Endothelial cell of umbilical vein (primary cell): ENCODE measurements around the gene ZNRF1. TPM values are rescaled to one million over a fixed set of nuclear protein-coding genes. Genes with fewer than 3 reads are reported as not detected.
A peak's percentile ranks its signal among the peaks of the same experiment; 100 is the strongest.

ENCODE experiments used
- BruUV-seq: library from RNA; stranded (reverse); fragments of 400-500 nt; replicated peaks from 2 replicates; lab custom pipeline; 2021; lab: Mats Ljungman, UMichigan
- CTCF ChIA-PET: fragments of 300-600, 350-600 bp; sonication (Branson Sonifier 250); formaldehyde crosslinking; loops from one replicate; lab custom pipeline; 2021; ENCODE audit warnings: antibody characterized with exemption, inconsistent platforms; lab: Charles Lee
- POLR2A ChIA-PET: fragments of 300-600, 350-600 bp; sonication (Branson Sonifier 250); formaldehyde crosslinking; loops from one replicate; lab custom pipeline; 2021; ENCODE audit warnings: antibody characterized with exemption, inconsistent platforms; lab: Charles Lee
- DNase-seq: peaks from one replicate; pipeline ENCODE4 v3.0.0-alpha.2; 2011; ENCODE audit warnings: low read depth, low spot score
- FAIRE-seq: peaks from 2 replicates; lab custom pipeline; 2011; peaks lifted over from hg19 to GRCh38; lab: Jason Lieb, UNC
- H2AFZ ChIP-seq: 2 replicates; pipeline ENCODE4 v1.6.0; 2012; ENCODE audit warnings: low read depth, low read length, control low read depth, inconsistent platforms
- H3K27ac ChIP-seq: 2 replicates; pipeline ENCODE4 v1.5.1; 2011; ENCODE audit warnings: low read depth, mild to moderate bottlenecking, control low read depth, low read length, moderate library complexity; ENCODE audit not compliant: insufficient read depth
- H3K27me3 ChIP-seq, 2 experiments: 2 replicates each; pipeline versions ENCODE4 v1.6.0 to v1.6.1; 2011; ENCODE audit warnings: low read length in 2 of 2, mixed read lengths in 1 of 2; ENCODE audit not compliant: control insufficient read depth in 2 of 2, insufficient read depth in 2 of 2
- H3K36me3 ChIP-seq, 2 experiments: 2 replicates in 1 of 2; 3 replicates in 1 of 2; pipeline ENCODE4 v1.5.1; 2011; ENCODE audit warnings: low read length in 2 of 2, mild to moderate bottlenecking in 1 of 2, moderate library complexity in 1 of 2; ENCODE audit not compliant: control insufficient read depth in 2 of 2, insufficient read depth in 2 of 2; ENCODE audit errors: extremely low read depth in 1 of 2
- H3K4me1 ChIP-seq: 3 replicates; pipeline ENCODE4 v1.5.1; 2011; ENCODE audit warnings: mild to moderate bottlenecking, low read length; ENCODE audit not compliant: control insufficient read depth, insufficient read depth; ENCODE audit errors: extremely low read depth
- H3K4me2 ChIP-seq: 2 replicates; pipeline ENCODE4 v1.6.1; 2011; ENCODE audit warnings: low read length, control low read depth, mixed read lengths; ENCODE audit not compliant: insufficient read depth
- H3K4me3 ChIP-seq, 3 experiments: fragments of 200-600 bp in 1 of 3; sonication (generic), shearing (Covaris generic) in 1 of 3; replicated peaks in 1 of 3; 2 replicates each; pipeline ENCODE4 v1.5.1; 2011 to 2016; ENCODE audit warnings: control low read depth in 3 of 3, low read length in 3 of 3, mild to moderate bottlenecking in 2 of 3, inconsistent platforms in 1 of 3, low read depth in 1 of 3, moderate library complexity in 1 of 3; ENCODE audit not compliant: insufficient read depth in 1 of 3
- H3K79me2 ChIP-seq: 2 replicates; pipeline ENCODE4 v1.6.0; 2012; ENCODE audit warnings: low read length, inconsistent platforms; ENCODE audit not compliant: control insufficient read depth, insufficient read depth
- H3K9ac ChIP-seq: replicated peaks from 2 replicates; pipeline ENCODE3; 2011; ENCODE audit warnings: low read length, control low read depth; ENCODE audit not compliant: insufficient read depth; ENCODE audit errors: extremely low read depth
- H3K9me1 ChIP-seq: replicated peaks from 3 replicates; pipeline ENCODE4 v1.6.0; 2011; ENCODE audit warnings: mild to moderate bottlenecking, low read length; ENCODE audit not compliant: control insufficient read depth, insufficient read depth; ENCODE audit errors: extremely low read depth
- H3K9me3 ChIP-seq: replicated peaks from 2 replicates; pipeline ENCODE4 v1.5.1; 2012; ENCODE audit warnings: low read length, inconsistent platforms; ENCODE audit not compliant: control insufficient read depth, insufficient read depth
- H4K20me1 ChIP-seq: replicated peaks from 2 replicates; pipeline ENCODE3; 2011; ENCODE audit warnings: mild to moderate bottlenecking, low read length; ENCODE audit not compliant: control insufficient read depth, insufficient read depth; ENCODE audit errors: extremely low read depth
- FOS ChIP-seq: IDR thresholded peaks from 2 replicates; pipeline ENCODE4 v1.6.1; 2011; ENCODE audit warnings: mild to moderate bottlenecking, low read length, moderate library complexity, borderline replicate concordance; ENCODE audit not compliant: insufficient read depth
- GATA2 ChIP-seq: IDR thresholded peaks from 2 replicates; pipeline ENCODE4 v1.7.0; 2011; ENCODE audit warnings: low read depth, mild to moderate bottlenecking, moderate library complexity, mixed read lengths, low read length; ENCODE audit not compliant: insufficient read length, insufficient read depth
- JUN ChIP-seq: IDR thresholded peaks from 2 replicates; pipeline ENCODE4 v1.6.1; 2011; ENCODE audit warnings: borderline replicate concordance, low read depth; ENCODE audit not compliant: insufficient read length, insufficient read depth
- MYC ChIP-seq: IDR thresholded peaks from one replicate; pipeline ENCODE4 v1.6.1; 2011; ENCODE audit warnings: mild to moderate bottlenecking, low read depth, low read length
- POLR2A ChIP-seq: IDR thresholded peaks from 2 replicates; pipeline ENCODE4 v1.6.1; 2012; ENCODE audit warnings: low read depth, mild to moderate bottlenecking, control low read depth, low read length
- POLR2AphosphoS5 ChIP-seq: IDR thresholded peaks from 2 replicates; pipeline ENCODE4 v1.6.1; 2012; ENCODE audit warnings: low read depth, mild to moderate bottlenecking, control low read depth, low read length, moderate library complexity; ENCODE audit not compliant: insufficient read depth
- dilution Hi-C: fragments of 300-500 bp; cut with MboI; formaldehyde crosslinking; loops from one replicate; pipeline ENCODE4 v1.15.0; 2019; ENCODE audit warnings: low sequenced_read_pairs; ENCODE audit not compliant: extremely low pct_ligation_motif_present
- intact Hi-C: fragments of 100-400 bp; cut with micrococcal nuclease; formaldehyde crosslinking; loops from one replicate; pipeline ENCODE4 v1.10.0; 2022
- polyA plus RNA-seq, 4 experiments: library from polyadenylated mRNA; depleted of rRNA in 3 of 4; stranded (reverse) in 3 of 4; unstranded in 1 of 4; fragments of >200 nt; gene quantifications; 2 replicates each; pipeline versions ENCODE4 v1.2.1 to v1.2.3, GENCODE V29; 2011 to 2012; ENCODE audit warnings: missing spikeins in 1 of 4
- total RNA-seq: library from RNA; stranded (reverse); gene quantifications from 2 replicates; pipeline ENCODE4 v1.2.3, GENCODE V29; 2021

The ZNRF1 gene
- total and polyA plus RNA-seq, 2 donors (not counting 3 experiments of a cell fraction or from before 2014, with no cell fraction given) = 23.7 to 34.9 TPM

DNA sequence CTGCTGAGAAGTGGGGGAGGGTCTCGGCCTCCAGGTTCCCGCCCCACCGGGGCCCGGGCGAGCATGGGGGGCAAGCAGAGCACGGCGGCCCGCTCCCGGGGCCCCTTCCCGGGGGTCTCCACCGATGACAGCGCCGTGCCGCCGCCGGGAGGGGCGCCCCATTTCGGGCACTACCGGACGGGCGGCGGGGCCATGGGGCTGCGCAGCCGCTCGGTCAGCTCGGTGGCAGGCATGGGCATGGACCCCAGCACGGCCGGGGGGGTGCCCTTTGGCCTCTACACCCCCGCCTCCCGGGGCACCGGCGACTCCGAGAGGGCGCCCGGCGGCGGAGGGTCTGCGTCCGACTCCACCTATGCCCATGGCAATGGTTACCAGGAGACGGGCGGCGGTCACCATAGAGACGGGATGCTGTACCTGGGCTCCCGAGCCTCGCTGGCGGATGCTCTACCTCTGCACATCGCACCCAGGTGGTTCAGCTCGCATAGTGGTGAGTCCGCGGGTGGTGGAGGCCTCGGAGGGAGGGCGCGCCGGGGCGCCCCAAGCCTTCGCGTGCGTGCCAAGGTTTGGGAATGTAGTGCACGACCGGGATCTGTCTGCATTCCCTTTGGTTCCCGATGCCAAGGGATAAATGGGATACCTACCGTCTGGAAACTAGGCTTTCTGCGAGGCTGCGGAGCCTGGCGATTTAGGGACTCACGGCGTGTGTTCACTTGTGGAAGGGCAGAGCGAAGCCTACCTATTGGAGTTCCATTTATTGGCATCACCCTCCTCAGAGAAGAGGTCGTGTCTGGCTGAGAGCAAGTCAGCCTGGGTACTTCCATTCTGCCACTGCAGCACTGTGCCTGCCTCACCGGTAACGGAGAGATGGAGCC is 1.0 kb downstream of the ZNRF1 start:
- Histone ChIP-seq H3K4me2 (peak overlapping the region; percentile 80), H3K79me2 (peaks cover 45% of the 10 kb centered on the region), H4K20me1 (no peaks in the 10 kb centered on the region), H2AFZ (peak overlapping the region; percentile 55), H3K4me1 (peaks cover 21% of the 10 kb centered on the region), H3K9me1 (no peaks in the 10 kb centered on the region), H3K27ac (peak overlapping the region; percentile 23), H3K9ac (peak overlapping the region; percentile 57), H3K27me3 (no peaks in the 10 kb centered on the region), H3K9me3 (no peaks in the 10 kb centered on the region), H3K36me3 (no peaks in the 10 kb centered on the region), H3K4me3 (peak overlapping the region; percentile 61 to 82 (median 63))
- dilution Hi-C loops (no loop called here), intact Hi-C loops (loop anchor here (1.0 kb wide), 2 partner anchors 12 to 149 kb away; no protein-coding TSS in a partner anchor)
- no peak for TF ChIP-seq POLR2A
- no peak for TF ChIP-seq JUN
- no peak for TF ChIP-seq FOS
- TF ChIP-seq GATA2 = no peak
- no peak for TF ChIP-seq MYC
- no peak for TF ChIP-seq POLR2AphosphoS5
- FAIRE-seq (no peak), DNase-seq (peak; percentile 52)
- BruUV-seq = TSS peak; percentile 12
- CTCF ChIA-PET = interaction anchor here (0.6 to 5.9 kb wide), 9 partner anchors 8 to 111 kb away, joined by 3 to 317 read pairs (median 9); no protein-coding TSS in a partner anchor
- POLR2A ChIA-PET = no interaction called here
